ENCODE results near the gene ZNF496.

Gene ZNF496

GRCh38 chr1:247328311-247328710 is 3.4 kb downstream of the ZNF496 start:
- no peak for DNase-seq (ENCODE audit: low read depth)
- in situ Hi-C loops (cut with HindIII; ENCODE audit: low sequenced_read_pairs), result no loop called here
- no peak overlapping the region for H3K4me3 ChIP-seq (ENCODE audit: low read depth, low read length)
- TF ChIP-seq, protein P1, sequence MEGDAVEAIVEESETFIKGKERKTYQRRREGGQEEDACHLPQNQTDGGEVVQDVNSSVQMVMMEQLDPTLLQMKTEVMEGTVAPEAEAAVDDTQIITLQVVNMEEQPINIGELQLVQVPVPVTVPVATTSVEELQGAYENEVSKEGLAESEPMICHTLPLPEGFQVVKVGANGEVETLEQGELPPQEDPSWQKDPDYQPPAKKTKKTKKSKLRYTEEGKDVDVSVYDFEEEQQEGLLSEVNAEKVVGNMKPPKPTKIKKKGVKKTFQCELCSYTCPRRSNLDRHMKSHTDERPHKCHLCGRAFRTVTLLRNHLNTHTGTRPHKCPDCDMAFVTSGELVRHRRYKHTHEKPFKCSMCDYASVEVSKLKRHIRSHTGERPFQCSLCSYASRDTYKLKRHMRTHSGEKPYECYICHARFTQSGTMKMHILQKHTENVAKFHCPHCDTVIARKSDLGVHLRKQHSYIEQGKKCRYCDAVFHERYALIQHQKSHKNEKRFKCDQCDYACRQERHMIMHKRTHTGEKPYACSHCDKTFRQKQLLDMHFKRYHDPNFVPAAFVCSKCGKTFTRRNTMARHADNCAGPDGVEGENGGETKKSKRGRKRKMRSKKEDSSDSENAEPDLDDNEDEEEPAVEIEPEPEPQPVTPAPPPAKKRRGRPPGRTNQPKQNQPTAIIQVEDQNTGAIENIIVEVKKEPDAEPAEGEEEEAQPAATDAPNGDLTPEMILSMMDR (IDR thresholded peaks at IDR 0.05; ENCODE audit: low read depth, low read length, missing control alignments), result no peak

- in situ Hi-C loops (cut with HindIII; ENCODE audit: low sequenced_read_pairs), result no loop called here
- H3K4me3 ChIP-seq (ENCODE audit: low read depth, low read length), result no peak overlapping the region
- no peak for DNase-seq (ENCODE audit: low read depth)
- TF ChIP-seq, protein P1 (IDR thresholded peaks at IDR 0.05; ENCODE audit: low read depth, low read length, missing control alignments), result no peak
Measured at GRCh38 chr1:247326411-247327130, 5.1 kb downstream of the ZNF496 start.

GRCh38 chr1:247324923-247325322 is 6.7 kb downstream of the ZNF496 start:
- TF ChIP-seq, protein P1 (IDR thresholded peaks at IDR 0.05; ENCODE audit: low read depth, low read length, missing control alignments), result no peak
- no peak overlapping the region for H3K4me3 ChIP-seq (ENCODE audit: low read depth, low read length)
- no peak for DNase-seq (ENCODE audit: low read depth)
- in situ Hi-C loops (cut with HindIII; ENCODE audit: low sequenced_read_pairs), result no loop called here

DNA sequence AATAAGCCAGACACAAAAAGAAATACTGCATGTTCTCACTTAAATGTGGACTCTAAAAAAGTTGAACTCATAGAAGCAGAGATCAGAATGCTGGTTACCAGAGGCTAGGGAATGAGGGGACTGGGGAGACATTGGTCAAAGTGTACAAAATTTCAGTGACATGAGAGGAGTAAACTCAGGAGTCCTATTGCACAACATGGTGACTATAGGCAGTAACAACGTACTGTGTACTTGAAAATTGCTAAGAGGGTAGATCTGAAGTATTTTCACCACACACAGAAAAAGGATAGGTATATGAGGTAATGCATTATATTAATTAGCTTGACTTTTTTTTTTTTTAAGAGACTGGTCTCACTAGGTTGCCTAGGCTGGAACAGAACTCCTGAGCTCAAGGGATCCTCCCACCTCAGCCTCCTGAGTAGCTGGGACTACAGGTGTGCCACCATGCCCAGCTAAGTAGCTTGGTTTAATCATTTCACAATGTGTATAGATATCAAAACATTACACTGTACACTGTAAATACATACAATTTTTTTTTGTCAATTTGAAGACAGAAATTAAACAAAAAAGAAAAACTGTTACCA is 7.4 kb downstream of the ZNF496 start:
- no peak overlapping the region for H3K4me3 ChIP-seq (ENCODE audit: low read depth, low read length)
- DNase-seq (ENCODE audit: low read depth), result no peak
- in situ Hi-C loops (cut with HindIII; ENCODE audit: low sequenced_read_pairs), result no loop called here
- TF ChIP-seq, protein P1 (IDR thresholded peaks at IDR 0.05; ENCODE audit: low read depth, low read length, missing control alignments), result no peak

DNA sequence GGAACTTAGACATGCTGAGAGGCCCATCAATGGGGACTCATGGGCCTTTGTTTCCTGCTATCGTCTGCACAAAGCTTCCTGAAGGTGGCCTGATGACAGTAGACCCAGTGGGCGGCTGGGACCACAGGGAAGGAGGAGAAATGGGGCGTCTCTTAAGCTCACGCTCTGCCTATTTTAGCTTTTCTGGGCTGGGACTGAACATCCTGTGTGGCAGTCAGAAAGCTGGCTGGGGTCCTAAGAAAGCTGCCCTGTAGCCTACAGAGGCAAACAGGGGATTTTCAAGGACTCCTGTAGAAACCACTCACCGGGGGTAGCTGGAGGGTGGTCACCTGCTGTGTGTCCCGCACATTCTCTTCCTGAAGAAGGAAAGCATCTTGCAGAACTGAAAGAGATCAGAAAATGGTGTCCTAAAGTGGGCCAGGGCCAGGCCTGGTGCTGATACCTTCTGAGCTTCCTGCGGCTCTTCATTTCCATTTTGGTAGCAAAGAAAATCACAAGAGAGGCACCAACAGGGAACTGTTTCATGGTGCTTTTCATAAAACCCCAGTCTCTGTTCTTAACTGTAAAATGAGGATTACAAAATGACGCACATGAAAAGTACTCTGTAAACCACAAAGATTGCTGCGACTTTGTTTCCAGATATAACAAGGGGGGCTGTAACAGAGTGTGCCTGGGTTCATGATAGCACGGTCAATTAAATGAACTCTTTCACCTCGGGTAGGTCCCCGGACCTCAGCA is 8.6 kb downstream of the ZNF496 start:
- DNase-seq (ENCODE audit: low read depth), result no peak
- TF ChIP-seq, protein P1 (IDR thresholded peaks at IDR 0.05; ENCODE audit: low read depth, low read length, missing control alignments), result no peak
- in situ Hi-C loops (cut with HindIII; ENCODE audit: low sequenced_read_pairs), result no loop called here
- no peak overlapping the region for H3K4me3 ChIP-seq (ENCODE audit: low read depth, low read length)

GRCh38 chr1:247322442-247322841 is 9.2 kb downstream of the ZNF496 start:
- TF ChIP-seq, protein P1 (IDR thresholded peaks at IDR 0.05; ENCODE audit: low read depth, low read length, missing control alignments), result no peak
- in situ Hi-C loops (cut with HindIII; ENCODE audit: low sequenced_read_pairs), result no loop called here
- H3K4me3 ChIP-seq (ENCODE audit: low read depth, low read length), result no peak overlapping the region
- DNase-seq (ENCODE audit: low read depth), result no peak

All from astrocyte of the cerebellum (primary cell).